ENCODE measurements around the gene P2RY12.

DNA sequence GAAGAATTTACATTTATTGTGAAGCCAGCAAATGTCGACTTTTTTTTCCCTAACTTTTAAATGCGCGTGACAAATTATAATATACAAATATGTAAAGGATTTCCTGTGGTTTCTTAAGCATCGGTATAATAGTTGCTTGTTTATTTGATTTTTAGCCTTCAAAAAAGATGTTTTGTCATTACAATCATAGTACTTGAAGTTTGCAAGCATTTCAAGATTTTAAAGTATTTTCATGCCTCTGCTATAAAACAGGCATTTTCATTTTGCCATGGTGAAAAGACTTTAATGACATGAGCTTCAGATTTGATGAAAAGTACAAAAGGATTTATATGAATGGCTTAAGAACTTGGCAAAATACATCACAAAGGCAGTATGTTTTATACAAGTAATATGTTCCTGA, 9.4 kb upstream of the P2RY12 start:
- no peak for TF ChIP-seq EZH2 (IDR thresholded peaks at IDR 0.05; ENCODE audit: low read length, unreplicated experiment)
- no peak for TF ChIP-seq EZH2phosphoT487 (IDR thresholded peaks at IDR 0.05; ENCODE audit: borderline replicate concordance, low read length)
